ENCODE data around the gene IL17RE.
"Not testable (repeated sequence)": the region's sequence is repeated elsewhere in the genome, so short reads cannot be mapped to it uniquely, and the experiment has no call there.

IL17RE gene

DNA sequence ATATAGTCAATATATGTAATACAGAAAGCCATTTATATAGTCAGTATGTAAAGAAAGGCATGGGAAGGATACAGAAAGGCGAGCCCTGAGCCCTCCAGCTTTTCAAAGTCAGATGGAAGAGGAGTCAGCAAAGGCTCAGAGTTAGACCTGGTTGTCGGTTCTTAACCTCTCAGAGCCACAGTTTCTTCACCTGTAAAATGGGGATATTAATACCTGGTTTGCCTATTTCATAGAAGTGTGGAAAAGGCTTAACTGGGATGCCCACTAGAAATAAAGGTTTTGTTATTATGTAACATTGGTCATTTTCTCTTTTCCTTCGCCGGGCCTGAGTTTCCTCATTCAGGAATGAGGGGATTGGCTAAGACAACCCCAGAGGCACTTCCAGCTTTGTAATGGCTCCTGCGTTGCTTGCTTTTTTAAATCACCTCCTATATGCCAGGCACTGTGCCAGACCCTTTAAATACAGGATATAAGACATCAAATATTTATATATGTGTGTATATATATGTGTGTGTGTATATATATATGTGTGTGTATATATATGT, 33.4 kb downstream of the IL17RE start:
- no peak for DNase-seq

DNA sequence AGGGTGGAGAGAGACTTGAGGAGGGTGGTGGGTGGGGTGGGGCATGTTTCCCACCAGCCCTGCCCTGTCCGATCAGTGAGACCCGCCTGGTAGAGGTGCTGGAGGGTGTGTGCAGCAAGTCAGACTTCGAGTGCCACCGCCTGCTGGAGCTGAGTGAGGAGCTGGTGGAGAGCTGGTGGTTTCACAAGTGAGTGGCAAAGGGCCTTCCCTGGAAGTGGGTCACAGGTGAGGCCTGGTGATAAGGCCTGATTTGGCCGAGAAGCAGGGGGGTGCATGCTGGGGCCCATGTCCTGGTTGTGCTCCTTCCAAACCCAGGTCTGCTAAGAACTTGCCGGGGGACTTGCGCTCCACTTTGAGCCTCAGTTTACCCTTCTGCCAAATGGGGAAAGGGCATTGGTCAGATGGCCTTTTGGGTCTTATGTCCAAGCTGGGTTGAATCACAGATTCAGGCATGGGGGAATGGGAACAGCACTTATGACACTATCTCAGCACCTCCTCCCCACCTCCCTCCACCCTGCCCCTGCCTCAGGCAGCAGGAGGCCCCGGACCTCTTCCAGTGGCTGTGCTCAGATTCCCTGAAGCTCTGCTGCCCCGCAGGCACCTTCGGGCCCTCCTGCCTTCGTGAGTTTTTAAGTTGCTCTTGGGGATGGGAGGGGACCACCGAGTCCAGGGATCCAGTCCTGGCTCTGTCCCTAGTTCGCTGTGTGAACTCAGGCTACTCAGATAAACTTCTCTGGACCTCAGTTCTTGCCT, 35.0 kb downstream of the IL17RE start:
- DNase-seq: no peak

DNA sequence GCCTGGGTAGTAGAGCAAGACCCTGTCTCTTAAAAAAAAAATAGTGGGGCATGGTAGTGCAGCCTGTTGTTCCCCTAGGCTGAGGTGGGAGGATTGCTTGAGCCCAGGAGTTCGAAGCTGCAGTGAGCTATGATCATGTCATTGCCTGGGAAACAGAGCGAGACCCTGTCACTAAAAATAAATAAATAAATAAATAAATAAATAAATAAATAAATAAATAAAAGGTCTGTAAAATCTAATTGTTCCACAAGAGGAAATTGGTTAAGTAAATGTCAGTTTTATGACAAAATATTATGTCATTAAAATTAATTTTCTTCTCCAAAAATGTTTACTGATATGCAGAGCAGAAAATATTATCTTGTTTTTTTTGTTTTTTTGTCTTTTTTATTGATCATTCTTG, 36.3 kb downstream of the IL17RE start:
- no peak for DNase-seq

DNA sequence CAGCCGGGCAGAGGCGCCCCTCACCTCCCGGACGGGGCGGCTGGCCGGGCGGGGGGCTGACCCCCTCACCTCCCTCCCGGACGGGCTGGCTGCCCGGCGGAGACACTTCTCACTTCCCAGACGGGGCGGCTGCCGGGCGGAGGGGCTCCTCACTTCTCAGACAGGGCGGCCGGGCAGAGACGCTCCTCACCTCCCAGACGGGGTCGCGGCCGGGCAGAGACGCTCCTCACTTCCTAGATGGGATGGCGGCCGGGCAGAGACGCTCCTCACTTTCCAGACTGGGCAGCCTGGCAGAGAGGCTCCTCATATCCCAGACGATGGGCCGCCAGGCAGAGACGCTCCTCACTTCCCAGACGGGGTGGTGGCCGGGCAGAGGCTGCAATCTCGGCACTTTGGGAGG, 37.3 kb downstream of the IL17RE start:
- not testable (repeated sequence) for DNase-seq

DNA sequence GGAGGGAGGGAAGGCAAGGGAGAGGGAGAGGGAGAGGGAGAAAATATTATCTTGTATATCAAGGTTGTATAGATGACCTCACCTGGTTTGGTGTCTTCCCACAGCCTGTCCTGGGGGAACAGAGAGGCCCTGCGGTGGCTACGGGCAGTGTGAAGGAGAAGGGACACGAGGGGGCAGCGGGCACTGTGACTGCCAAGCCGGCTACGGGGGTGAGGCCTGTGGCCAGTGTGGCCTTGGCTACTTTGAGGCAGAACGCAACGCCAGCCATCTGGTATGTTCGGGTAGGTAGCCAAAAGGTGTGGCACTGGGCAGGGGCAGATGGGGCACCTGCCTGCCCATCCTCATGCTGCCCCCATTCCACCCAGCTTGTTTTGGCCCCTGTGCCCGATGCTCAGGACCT, 38.1 kb downstream of the IL17RE start:
- no peak for DNase-seq

DNA sequence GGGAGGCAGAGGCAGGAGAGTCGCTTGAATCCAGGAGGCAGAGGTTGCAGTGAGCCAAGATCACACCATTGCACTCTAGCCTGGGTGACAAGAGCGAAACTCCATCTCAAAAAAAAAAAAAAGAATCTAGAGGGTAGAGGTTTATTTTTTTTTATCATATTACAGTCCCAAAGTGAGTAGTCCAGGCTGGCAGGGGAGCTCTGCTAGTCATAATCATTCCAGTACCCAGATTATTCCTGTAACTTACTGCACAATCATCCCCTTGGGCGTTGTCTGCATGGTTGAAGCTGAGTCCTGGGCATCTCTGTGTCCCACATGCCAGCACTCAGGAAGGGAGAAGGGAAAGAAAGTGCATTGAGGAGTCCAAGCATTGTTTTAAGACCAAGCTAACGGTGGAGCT, 39.5 kb downstream of the IL17RE start:
- DNase-seq: no peak

DNA sequence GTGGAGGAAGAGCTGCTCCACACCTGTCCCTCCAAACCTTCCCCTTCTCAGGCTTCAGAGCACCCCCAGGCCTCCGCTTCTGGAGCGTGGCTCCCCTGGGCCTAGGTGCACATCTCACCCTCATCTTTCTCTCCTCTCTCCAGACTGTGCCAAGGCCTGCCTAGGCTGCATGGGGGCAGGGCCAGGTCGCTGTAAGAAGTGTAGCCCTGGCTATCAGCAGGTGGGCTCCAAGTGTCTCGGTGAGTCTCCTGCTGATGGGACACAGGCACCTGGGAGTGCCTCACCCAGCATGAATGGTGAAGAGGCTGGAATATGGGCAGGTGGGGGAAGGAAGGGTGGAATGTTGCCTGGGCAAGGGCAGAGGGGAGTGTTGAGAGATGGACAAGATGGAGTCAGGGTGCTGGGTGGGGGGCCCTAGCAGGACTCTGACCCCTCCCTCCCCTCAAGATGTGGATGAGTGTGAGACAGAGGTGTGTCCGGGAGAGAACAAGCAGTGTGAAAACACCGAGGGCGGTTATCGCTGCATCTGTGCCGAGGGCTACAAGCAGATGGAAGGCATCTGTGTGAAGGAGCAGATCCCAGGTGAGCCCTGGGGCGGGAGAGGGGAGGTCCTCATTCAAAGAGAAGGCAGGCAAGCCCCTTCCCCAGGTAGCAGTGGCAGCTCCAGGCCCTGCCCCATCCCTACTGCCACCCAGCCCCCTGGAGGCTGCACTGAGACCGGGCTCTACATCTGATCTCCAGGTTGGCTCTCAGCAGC, 40.5 kb downstream of the IL17RE start:
- DNase-seq: no peak

DNA sequence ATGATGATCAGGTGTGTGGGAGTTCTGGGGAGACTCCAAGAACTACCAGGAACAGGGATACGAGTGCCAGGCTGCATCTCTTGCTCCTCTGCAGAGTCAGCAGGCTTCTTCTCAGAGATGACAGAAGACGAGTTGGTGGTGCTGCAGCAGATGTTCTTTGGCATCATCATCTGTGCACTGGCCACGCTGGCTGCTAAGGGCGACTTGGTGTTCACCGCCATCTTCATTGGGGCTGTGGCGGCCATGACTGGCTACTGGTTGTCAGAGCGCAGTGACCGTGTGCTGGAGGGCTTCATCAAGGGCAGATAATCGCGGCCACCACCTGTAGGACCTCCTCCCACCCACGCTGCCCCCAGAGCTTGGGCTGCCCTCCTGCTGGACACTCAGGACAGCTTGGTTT, 41.6 kb downstream of the IL17RE start:
- no peak for DNase-seq

DNA sequence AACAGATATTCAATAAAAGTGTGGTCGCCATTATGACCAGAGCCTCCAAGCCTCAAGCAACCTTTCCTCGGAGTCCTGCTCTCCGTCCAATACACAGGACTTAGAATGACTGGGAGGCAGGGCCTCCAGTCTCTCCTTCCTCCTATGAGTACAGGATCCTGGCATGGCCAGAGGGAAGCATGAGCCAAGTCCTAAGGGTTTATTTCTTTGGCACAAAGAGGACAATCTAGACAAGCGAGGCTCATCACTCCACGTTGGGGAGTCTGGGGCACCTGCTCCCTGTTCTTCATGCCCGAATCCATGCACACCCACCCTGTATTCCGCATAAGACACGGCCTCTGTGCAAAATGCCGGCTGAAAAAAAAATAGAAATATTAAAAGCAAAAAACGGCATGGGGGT, 42.7 kb downstream of the IL17RE start:
- no peak for DNase-seq

DNA sequence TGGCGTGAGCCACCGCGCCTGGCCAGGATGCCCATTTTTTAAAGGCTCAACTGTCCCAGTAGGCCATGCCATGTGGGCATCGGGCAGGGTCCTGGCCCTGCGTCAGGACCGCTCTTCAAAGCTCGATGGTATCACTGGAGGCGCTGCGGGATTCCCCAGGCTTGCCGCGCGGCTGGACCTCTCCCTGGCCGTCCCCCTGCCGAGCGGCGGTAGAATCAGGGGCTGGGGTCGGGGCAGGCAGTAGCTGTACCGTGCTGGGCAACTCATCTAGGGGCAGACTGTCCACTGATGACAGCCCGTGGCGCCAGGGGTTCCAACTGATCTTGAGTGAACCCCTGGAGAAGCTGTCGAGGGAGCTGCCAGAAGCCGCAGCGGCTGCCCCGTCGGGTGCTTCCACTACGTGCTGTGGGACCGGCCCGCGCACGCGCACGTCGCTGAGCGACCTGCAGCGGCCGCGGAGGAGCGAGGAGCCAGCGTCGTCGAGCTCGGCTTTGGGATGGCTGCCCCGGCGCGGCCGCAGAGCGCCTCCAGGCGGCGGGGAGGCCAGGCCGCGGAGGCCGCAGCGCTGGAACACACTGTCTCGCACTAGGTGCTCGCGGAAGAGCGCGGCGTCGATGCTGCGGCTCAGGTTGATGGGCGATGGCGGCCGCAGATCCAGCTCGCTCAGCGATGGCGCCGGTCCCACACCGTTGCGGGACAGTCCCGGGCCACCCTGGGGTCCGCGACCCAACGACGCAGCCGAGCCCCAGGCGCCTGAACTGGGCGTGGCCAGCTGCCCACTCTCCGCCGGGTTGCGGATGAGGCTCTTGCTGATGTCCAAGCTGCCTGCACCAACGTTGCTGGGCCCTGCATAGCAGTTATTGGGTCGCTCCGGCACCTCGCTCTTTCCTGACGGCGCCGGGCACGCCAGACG, 43.7 kb downstream of the IL17RE start:
- peak; percentile 21 for DNase-seq

DNA sequence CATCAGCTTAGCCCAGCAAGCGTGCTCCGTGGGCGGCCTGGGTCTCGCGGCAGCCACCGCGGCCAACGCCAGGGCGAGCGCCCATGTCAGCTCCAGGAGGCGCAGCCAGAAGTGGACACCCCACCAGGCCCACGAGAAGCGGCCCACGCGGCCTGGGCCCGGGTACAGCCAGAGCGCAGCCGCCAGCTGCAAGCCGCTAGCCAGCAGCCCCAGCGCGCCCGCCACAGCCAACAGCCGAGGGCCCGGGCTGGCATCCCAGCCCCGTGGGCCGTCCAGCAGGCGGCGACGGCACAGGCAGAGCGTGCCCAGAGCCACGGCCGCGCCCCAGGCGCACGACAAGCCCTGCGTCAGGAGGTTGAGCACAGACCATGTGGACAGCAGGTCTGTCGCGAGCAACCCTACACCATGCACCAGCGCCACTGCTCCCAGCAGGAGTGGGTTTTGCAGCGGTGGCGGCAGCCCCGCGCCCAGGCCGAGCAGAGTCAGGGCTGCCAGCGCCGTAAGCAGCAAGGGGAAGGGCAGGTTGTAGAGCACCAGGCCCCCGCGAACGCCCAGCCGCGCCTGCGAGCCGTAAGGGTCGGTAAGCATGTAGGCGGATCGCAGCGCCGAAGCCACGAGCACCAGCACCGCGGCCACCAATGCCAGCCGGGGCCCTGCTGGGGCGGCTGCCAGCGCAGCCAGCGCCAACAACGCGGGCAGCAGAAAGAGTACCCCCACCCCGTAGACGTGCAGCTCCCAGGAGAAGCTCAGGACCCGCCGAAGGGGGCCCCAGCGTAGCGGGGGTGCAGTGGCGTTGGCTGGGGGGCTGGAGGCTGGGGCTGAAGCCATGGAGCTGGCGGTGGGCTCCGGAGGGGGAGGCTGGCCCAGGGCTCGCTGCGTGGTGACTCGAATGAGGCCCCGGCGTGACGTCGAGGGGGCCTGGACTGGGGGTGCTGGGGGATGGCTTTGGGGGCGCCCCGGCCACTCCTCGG, 44.7 kb downstream of the IL17RE start:
- no peak for DNase-seq

DNA sequence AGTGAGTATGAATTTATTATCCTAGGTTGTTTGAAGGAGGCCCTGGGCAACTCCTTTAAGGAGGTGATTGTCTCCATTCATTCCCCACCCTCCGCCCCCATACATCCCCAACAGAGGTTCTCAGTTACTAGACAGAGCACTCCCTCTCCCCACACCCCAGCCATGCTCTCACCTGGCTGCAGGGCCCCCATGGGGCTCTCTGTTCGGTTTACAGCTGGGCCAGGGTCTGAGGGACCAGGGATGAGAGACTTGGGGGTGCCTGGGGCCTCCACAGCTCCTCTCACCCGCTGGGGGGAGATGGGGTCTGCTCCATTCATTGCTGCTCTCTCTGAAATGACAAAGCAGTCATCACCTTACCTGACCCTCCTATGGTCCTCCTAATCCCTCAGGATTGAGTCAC, 45.9 kb downstream of the IL17RE start:
- DNase-seq: no peak

DNA sequence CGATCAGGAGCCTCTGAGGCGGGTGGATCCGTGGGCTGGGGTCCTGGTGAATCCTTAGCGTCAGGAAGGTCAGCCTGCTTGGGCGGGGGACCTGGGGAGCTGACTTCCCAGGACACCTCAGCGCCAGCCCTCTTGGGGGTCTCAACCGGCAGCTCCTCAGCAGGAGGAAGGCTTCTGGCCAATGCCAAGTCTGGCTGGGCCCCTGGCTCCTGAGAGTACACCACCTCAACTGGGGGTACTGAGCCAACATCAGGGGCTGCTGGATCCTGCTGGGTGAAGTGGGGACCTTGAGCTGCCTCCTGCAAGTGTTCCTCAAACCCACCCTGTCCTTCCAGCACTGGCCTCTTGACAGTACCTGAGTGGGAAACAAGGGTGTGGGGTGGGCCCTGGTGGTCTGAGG, 46.5 kb downstream of the IL17RE start:
- no peak for DNase-seq

DNA sequence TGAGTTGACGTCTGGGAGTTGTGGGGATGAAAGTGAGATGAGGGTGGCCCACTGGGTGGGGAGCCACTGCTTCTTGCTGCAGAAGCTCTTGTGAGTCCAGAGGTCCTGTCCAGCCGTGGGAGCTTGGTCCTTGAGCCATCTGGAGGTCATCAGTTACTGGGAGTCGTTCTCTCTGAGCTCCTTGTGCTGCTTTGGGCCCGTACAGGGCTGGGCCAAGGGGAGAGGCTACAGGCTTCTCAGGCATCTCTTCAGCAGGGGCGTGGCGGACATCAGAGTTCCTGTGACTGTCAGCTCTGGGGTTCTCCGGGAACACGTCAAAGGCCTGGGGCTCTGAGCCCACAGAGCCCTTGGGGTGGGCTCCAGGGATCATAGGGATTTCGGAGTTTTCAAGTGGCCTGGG, 47.0 kb downstream of the IL17RE start:
- DNase-seq: no peak

DNA sequence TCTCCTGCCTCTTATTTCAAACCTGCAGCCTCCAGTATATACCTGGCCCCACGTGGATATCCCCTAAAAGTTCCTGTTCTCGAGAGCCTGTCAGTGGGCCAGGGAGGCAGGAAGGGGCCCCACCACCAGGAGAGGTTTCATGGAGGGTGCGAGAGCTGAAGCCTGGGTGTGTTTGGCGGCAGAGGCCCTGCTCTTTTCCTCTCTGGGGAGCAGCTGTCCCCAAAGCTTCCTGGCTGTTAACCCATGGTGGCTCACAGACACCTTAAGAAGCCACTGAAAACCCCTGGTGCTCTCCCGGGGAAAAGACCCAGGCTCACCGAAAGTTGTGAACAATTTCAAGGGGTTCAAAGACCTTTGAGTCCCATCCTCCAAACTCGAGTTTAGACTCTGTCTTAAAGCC, 48.5 kb downstream of the IL17RE start:
- DNase-seq: no peak

DNA sequence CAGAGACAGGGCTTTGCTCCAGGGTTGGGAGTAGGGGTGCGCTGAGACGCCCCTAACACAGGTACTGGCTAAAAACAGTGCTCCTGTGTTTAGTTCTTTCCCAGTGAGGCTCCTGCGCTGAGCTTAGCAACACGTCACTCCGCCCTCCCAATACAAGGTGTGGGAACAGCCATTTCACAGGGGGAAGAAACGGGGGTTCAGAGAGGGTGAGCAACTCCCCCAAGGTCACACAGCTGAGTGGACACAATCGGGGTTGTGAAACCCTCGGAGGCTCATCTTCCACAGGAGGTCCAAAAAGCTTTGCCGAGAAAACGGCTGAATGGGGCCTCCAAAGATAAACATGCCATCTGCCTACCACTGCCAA, 48.9 kb downstream of the IL17RE start:
- DNase-seq: no peak

DNA sequence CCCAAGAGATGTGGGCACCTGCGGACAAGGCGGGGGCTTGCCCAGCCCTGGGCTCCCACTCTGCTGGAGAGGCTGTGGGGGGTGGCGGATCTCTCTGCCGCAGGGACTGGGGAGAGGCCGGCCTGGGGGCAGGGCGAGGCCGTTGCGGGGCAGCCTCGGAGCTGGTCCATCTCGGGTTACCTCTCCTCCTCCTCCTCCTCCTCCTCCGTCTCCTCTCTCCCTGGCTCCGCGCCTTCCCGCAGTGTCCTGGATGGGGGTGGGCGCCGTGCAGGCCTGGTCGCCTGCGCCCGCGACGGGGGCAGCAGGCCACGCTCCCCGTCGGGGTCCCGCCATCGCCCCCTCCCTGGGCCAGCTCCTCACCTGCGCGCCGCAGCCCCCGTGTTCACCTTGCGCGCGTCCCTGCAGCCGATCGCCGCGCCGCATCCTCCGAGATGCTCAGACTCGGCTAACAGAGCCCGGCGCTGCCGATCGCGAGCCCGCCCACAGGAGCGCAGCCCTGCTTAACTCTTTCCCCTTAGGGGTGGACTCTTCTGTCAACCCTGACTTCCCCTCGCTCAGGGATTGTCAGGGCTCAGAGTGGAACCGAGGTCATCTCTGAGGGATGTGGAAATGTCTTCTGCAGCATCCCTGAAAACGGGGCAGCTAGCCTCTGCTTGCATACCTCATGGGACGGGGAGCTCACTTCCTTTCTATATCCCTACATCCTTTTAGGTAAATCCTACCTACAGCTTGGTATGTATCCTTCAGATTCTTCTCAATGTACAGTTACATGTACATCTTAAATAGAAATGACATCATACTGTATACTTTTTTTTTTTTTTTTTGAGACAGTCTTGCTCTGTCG, 49.5 kb downstream of the IL17RE start, which contains the start of gene PRRT3:
Gene PRRT3 (minus strand): TSS at position 447 of the 844 bp plus-strand sequence. CDS start 2,293 bp downstream, outside the sequence.
- no peak for DNase-seq

DNA sequence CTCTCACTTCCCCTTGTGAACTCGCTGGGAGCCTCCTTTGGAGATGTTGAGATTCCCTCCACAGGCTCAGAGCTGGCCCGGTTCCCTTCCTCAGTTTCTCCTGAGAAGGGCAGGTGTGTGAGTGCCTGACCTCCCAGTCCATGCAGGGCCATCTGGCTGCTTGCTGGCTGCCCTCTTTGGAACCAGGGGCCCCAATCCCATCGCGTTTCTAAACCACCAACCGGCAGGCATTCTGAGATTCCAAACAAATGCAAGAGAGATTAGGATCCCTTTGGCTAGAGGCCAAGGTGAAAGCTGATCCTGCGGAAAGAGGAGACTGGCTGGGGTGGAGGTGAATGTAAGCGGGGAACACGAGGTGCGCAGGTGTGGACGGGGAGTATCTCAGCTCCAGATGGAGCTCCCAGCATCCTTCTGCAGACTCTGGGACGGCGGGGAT, 52.4 kb downstream of the IL17RE start:
- no peak for DNase-seq

DNA sequence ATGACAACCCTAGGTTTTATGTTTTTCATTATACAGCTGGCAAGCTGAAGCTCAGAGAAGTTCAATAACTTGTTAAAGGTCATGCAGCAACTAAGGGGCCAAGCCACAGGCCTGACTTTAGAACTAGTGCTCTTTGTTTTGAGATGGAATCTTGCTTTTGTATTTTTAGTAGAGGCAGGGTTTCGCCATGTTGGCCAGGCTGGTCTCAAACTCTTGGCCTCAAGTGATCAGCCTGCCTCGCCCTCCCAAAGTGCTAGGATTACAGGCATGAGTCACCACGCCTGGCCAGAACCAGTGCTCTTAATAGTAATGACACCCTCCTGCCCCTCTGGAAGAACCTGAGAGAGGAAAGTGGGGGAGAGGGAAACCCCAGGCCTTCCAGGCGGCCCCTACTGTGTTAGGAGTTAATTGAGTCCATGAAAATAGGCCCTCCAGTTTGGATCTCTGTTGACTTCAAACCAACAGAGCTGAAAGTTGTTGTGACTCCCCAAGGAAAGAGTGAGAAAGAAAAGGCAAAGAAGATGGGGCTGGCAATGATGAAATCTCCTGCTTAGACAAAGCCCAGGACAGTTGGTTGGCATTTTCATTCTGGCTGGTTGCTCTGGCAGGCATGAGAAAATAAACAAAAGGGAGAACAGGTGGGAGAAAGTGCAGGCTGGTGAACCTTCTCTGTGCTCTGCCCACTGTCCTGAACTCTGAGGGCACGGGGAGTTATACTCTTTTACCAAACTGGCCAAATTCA, 53.1 kb downstream of the IL17RE start:
- no peak for DNase-seq

DNA sequence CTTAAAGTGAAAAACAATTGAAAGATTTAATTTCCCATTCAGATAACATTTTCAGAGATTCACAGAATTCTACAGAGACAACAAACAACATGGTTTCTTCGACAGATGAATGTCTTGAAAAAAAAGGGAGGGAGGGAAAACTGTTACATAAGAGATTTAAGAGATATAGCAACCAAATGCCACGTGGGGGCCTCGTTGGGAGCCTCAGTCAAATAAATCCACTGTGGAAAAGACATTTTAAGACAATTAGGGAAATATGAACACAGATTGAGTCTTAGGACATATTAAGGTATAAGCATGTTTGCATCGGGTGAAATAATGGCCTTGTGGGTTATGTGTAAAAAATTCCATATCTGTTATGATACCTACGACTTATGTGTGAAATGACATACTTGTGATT, 54.6 kb downstream of the IL17RE start:
- no peak for DNase-seq

Measured in cortex of kidney (tissue), 1 donor.